Mesodermal cell (in vitro differentiated cells): ENCODE measurements around the gene DNAL1.
"Not testable (repeated sequence)": the region's sequence is repeated elsewhere in the genome, so short reads cannot be mapped to it uniquely, and the experiment has no call there.

Experiments
- H3K27ac ChIP-seq: 2 replicates; pipeline ENCODE4 v1.7.0; 2013; ENCODE audit warnings: mild to moderate bottlenecking, low read depth, low read length, moderate library complexity; ENCODE audit not compliant: severe bottlenecking
- H3K36me3 ChIP-seq: 2 replicates; pipeline ENCODE4 v1.7.1; 2013; ENCODE audit warnings: mild to moderate bottlenecking, low read length, moderate library complexity; ENCODE audit not compliant: control insufficient read depth, insufficient read depth
- H3K4me1 ChIP-seq: one replicate; pipeline ENCODE4 v1.7.1; 2013; ENCODE audit warnings: mild to moderate bottlenecking, low read length; ENCODE audit not compliant: insufficient read depth, control insufficient read depth, poor library complexity, severe bottlenecking
- H3K4me3 ChIP-seq: 2 replicates; pipeline ENCODE4 v1.7.0; 2013; ENCODE audit warnings: low read length, control low read depth, mild to moderate bottlenecking; ENCODE audit not compliant: insufficient read depth, poor library complexity, severe bottlenecking; ENCODE audit errors: extremely low read depth
- H3K9me3 ChIP-seq: 2 replicates; pipeline ENCODE4 v1.7.1; 2013; ENCODE audit warnings: mild to moderate bottlenecking, low read length, moderate library complexity; ENCODE audit not compliant: control insufficient read depth
- WGBS, 2 experiments: methylation state at CpG; one replicate each; pipeline ENCODE4 v1.1.5; 2013; ENCODE audit warnings: missing lambda C conversion rate in 2 of 2; ENCODE audit not compliant: insufficient coverage in 2 of 2; 5-methylcytosine and 5-hydroxymethylcytosine counted together

Gene DNAL1

GRCh38 chr14:73640796-73641365 is 3.9 kb upstream of the DNAL1 start:
- H3K4me1 ChIP-seq, result no peaks in the 10 kb centered on the region
- no peaks in the 10 kb centered on the region for H3K36me3 ChIP-seq
- no peak overlapping the region for H3K27ac ChIP-seq
- no peaks in the 10 kb centered on the region for H3K9me3 ChIP-seq
- no peak overlapping the region for H3K4me3 ChIP-seq
- WGBS, 2 experiments, result 94 to 100% methylated on average over 1 to 3 of the region's 5 CpGs

GRCh38 chr14:73645248-73645610 is 443 bp downstream of the DNAL1 start:
- Histone ChIP-seq H3K4me3 (peak overlapping the region; percentile 68), H3K27ac (peak overlapping the region; percentile 13), H3K36me3 (no peaks in the 10 kb centered on the region), H3K9me3 (no peaks in the 10 kb centered on the region), H3K4me1 (no peaks in the 10 kb centered on the region)
- WGBS, 2 experiments, result 15 to 17% methylated on average over 6 to 7 of the region's 7 CpGs

GRCh38 chr14:73651005-73651404 is 6.2 kb downstream of the DNAL1 start:
- Histone ChIP-seq H3K9me3 (no peaks in the 10 kb centered on the region), H3K4me3 (no peak overlapping the region), H3K4me1 (no peaks in the 10 kb centered on the region), H3K36me3 (peaks cover 13% of the 10 kb centered on the region), H3K27ac (no peak overlapping the region)

GRCh38 chr14:73655851-73656250 is 11.1 kb downstream of the DNAL1 start:
- Histone ChIP-seq H3K4me1 (no peaks in the 10 kb centered on the region), H3K36me3 (peaks cover 25% of the 10 kb centered on the region), H3K27ac (no peak overlapping the region), H3K9me3 (no peaks in the 10 kb centered on the region), H3K4me3 (no peak overlapping the region)
- no CpG with 5 or more reads among the region's 1 CpG for WGBS, 2 experiments

GRCh38 chr14:73659202-73659601 is 14.4 kb downstream of the DNAL1 start:
- H3K9me3 ChIP-seq, H3K27ac ChIP-seq, H3K4me3 ChIP-seq: not testable (repeated sequence)
- WGBS, 2 experiments, result 88 to 95% methylated on average over 4 to 6 of the region's 11 CpGs
- peaks cover 18% of the 10 kb centered on the region for H3K36me3 ChIP-seq
- H3K4me1 ChIP-seq, result peaks cover 12% of the 10 kb centered on the region

GRCh38 chr14:73660511-73660910 is 15.7 kb downstream of the DNAL1 start:
- H3K9me3 ChIP-seq, result no peaks in the 10 kb centered on the region
- 100% methylated on average over 2 of the region's 2 CpGs for WGBS, 2 experiments
- H3K4me1 ChIP-seq, result peaks cover 12% of the 10 kb centered on the region
- H3K27ac ChIP-seq, result no peak overlapping the region
- H3K36me3 ChIP-seq, result peaks cover 18% of the 10 kb centered on the region
- H3K4me3 ChIP-seq, result no peak overlapping the region

GRCh38 chr14:73661872-73662271 is 17.1 kb downstream of the DNAL1 start:
- Histone ChIP-seq H3K4me3 (no peak overlapping the region), H3K4me1 (peaks cover 12% of the 10 kb centered on the region), H3K36me3 (peaks cover 18% of the 10 kb centered on the region), H3K27ac (no peak overlapping the region), H3K9me3 (no peaks in the 10 kb centered on the region)
- WGBS, 2 experiments, result no CpG with 5 or more reads among the region's 2 CpGs

- no peak overlapping the region for H3K4me3 ChIP-seq
- H3K36me3 ChIP-seq, result peaks cover 13% of the 10 kb centered on the region
- H3K4me1 ChIP-seq, result peaks cover 12% of the 10 kb centered on the region
- H3K27ac ChIP-seq, result no peak overlapping the region
- WGBS, 2 experiments, result no CpG with 5 or more reads among the region's 1 CpG
- no peaks in the 10 kb centered on the region for H3K9me3 ChIP-seq
Observed at GRCh38 chr14:73662487-73662943, 17.7 kb downstream of the DNAL1 start.

GRCh38 chr14:73663548-73664212 is 18.9 kb downstream of the DNAL1 start:
- no peaks in the 10 kb centered on the region for H3K9me3 ChIP-seq
- H3K36me3 ChIP-seq, result peaks cover 13% of the 10 kb centered on the region
- H3K4me3 ChIP-seq, result no peak overlapping the region
- no peak overlapping the region for H3K27ac ChIP-seq
- H3K4me1 ChIP-seq, result peaks cover 12% of the 10 kb centered on the region

- no peak overlapping the region for H3K4me3 ChIP-seq
- 100% methylated on average over 1 of the region's 2 CpGs for WGBS, 2 experiments
- peaks cover 12% of the 10 kb centered on the region for H3K4me1 ChIP-seq
- no peak overlapping the region for H3K27ac ChIP-seq
- H3K36me3 ChIP-seq, result peaks cover 6% of the 10 kb centered on the region
- no peaks in the 10 kb centered on the region for H3K9me3 ChIP-seq
Observed at GRCh38 chr14:73665130-73665529, 20.3 kb downstream of the DNAL1 start.

GRCh38 chr14:73666583-73666982 is 21.8 kb downstream of the DNAL1 start:
- no peaks in the 10 kb centered on the region for H3K9me3 ChIP-seq
- H3K36me3 ChIP-seq, result peaks cover 6% of the 10 kb centered on the region
- peaks cover 12% of the 10 kb centered on the region for H3K4me1 ChIP-seq
- H3K27ac ChIP-seq, result no peak overlapping the region
- WGBS, 2 experiments, result 90 to 92% methylated on average over 4 of the region's 5 CpGs
- H3K4me3 ChIP-seq, result no peak overlapping the region
